Body of pancreas (tissue), 4 donors: ENCODE results near the gene FAM229A. TPM values are rescaled to one million over a fixed set of nuclear protein-coding genes. Genes with fewer than 3 reads are reported as not detected.
A peak's percentile ranks its signal among the peaks of the same experiment; 100 is the strongest.

Source experiments
- ATAC-seq: fragments of 150-250 bp; one replicate; pipeline ENCODE4 v1.9.1; 2016
- DNase-seq, 4 donors: peaks; one replicate each; pipeline ENCODE4 v3.0.0-alpha.2; 2019
- H3K27ac ChIP-seq, 4 donors: fragments of 200-600 bp; sonication (generic); 1 replicate in 3 of 4; 2 replicates in 1 of 4; pipeline versions ENCODE4 v1.5.1 to v1.6.1; 2016 to 2019; ENCODE audit warnings: mild to moderate bottlenecking in 1 of 4, mixed read lengths in 1 of 4, moderate library complexity in 1 of 4
- H3K27me3 ChIP-seq, 2 donors: fragments of 200-600 bp; sonication (generic); one replicate each; pipeline ENCODE4 v1.6.0; 2016; ENCODE audit warnings: mild to moderate bottlenecking in 1 of 2
- H3K36me3 ChIP-seq, 2 donors: fragments of 200-600 bp; sonication (generic); replicated peaks in 1 of 2; 2 replicates each; pipeline ENCODE4 v1.5.1; 2016; ENCODE audit warnings: low read depth in 2 of 2; ENCODE audit not compliant: insufficient read depth in 1 of 2
- H3K4me1 ChIP-seq: fragments of 200-600 bp; sonication (generic); one replicate; pipeline ENCODE4 v1.6.0; 2016
- H3K4me3 ChIP-seq, 2 donors: fragments of 200-600 bp; sonication (generic); 1 replicate in 1 of 2; 2 replicates in 1 of 2; pipeline ENCODE4 v1.5.1; 2016 to 2019
- H3K9me3 ChIP-seq, 3 donors: fragments of 200-600 bp; sonication (generic); 1 replicate in 2 of 3; 2 replicates in 1 of 3; pipeline ENCODE4 v1.5.1; 2016
- POLR2A ChIP-seq, 3 donors: fragments of 450-650 bp; IDR thresholded peaks; one replicate each; pipeline ENCODE4 v1.6.1; 2016; ENCODE audit warnings: antibody characterized with exemption in 3 of 3, mild to moderate bottlenecking in 2 of 3
- WGBS, 2 donors: methylation state at CpG; one replicate each; pipeline ENCODE4 v1.1.5; 2017; 5-methylcytosine and 5-hydroxymethylcytosine counted together
- intact Hi-C: fragments of 100-400 bp; cut with DNase I; formaldehyde crosslinking; loops from one replicate; pipeline ENCODE4 v1.15.1; 2023
- total RNA-seq, 2 donors: library from RNA; depleted of rRNA; stranded (reverse); fragments of >200 nt; gene quantifications; one replicate each; pipeline ENCODE4 v1.1.0, GENCODE V29; 2016
- TF ChIP-seq, protein P1 (sequence below), 7 experiments: fragments of 450-650 bp in 4 of 7; fragments of 200-600 bp in 3 of 7; sonication (generic) in 3 of 7; IDR thresholded peaks; one replicate each; pipeline ENCODE4 v1.5.1; 2016 to 2019; ENCODE audit warnings: antibody characterized with exemption in 7 of 7

FAM229A gene
- total RNA-seq, 2 donors from 2014 or later = 3.6 to 15.6 TPM

DNA sequence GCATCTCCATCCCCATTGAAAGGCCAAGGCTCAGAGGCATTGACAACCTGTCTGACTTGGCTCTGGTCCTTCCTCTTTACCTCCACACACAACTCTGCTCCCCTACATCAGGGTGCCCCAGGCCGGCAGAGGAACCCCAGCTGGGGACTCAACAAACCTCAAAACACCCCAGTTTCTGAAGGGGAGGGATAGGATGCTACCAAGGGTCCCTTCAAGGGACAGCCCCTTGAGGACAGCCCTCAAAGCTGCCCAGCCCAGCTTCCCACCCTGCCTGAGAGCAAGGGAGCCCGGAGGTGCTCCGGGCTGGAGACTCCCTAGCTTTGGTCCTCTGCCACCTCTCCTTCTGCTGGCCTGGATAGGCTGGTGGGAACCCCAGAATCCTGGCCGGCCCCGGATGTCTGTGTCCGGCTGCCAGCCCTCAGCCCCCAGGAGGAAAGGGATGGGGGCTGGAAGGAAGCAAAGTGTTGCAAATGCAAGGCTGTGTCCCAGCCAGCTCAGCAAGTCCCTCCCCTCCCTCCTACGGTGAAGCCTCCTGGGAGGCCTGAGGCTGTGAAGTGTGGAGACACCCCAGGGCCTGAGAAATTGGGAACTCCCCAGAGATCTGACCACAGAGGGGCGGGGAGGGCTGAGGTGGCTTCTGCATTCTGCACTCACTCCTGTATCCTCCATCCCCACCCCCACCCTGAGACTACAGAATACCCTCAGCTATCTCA lies 25.2 kb downstream of the FAM229A start:
- ATAC-seq (no peak), DNase-seq (peak in 1 of 4 donors; percentile 65)
- H3K9me3 ChIP-seq = no peaks in the 10 kb centered on the region
- WGBS, 2 donors = 75 to 97% methylated on average over 6 to 8 of the region's 8 CpGs
- peak overlapping the region in 1 of 4 donors; percentile 1 for H3K27ac ChIP-seq
- H3K4me3 ChIP-seq = no peak overlapping the region
- intact Hi-C loops = no loop called here
- no peaks in the 10 kb centered on the region for H3K27me3 ChIP-seq
- H3K4me1 ChIP-seq = peaks cover 21% of the 10 kb centered on the region
- TF ChIP-seq POLR2A (IDR thresholded peaks at IDR 0.05) = no peak
- TF ChIP-seq, protein P1, sequence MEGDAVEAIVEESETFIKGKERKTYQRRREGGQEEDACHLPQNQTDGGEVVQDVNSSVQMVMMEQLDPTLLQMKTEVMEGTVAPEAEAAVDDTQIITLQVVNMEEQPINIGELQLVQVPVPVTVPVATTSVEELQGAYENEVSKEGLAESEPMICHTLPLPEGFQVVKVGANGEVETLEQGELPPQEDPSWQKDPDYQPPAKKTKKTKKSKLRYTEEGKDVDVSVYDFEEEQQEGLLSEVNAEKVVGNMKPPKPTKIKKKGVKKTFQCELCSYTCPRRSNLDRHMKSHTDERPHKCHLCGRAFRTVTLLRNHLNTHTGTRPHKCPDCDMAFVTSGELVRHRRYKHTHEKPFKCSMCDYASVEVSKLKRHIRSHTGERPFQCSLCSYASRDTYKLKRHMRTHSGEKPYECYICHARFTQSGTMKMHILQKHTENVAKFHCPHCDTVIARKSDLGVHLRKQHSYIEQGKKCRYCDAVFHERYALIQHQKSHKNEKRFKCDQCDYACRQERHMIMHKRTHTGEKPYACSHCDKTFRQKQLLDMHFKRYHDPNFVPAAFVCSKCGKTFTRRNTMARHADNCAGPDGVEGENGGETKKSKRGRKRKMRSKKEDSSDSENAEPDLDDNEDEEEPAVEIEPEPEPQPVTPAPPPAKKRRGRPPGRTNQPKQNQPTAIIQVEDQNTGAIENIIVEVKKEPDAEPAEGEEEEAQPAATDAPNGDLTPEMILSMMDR (IDR thresholded peaks at IDR 0.05) = no peak
- H3K36me3 ChIP-seq = peaks cover 0 to under 1% of the 10 kb centered on the region in 2 donors

DNA sequence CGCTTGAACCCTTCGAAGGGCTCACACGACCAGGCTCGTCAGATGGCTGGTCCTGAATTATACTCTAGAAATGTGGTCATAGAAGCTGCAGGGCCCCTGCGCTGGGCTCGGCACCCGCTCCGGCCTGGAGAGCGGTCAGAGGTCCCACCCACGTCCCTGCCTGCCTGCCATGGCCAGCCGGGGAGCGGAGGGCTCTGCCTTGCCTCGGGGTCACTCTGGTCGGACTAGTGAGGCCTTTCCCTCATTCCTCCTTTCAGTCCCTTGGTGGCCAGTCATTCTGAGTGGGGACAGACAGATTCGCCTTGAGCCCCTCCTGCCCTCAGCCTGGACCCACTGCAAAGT lies 25.7 kb downstream of the FAM229A start:
- TF ChIP-seq, protein P1 (IDR thresholded peaks at IDR 0.05) = no peak
- TF ChIP-seq POLR2A (IDR thresholded peaks at IDR 0.05) = no peak
- 60 to 86% methylated on average over 7 to 14 of the region's 15 CpGs for WGBS, 2 donors
- no peaks in the 10 kb centered on the region for H3K9me3 ChIP-seq
- H3K4me3 ChIP-seq = no peak overlapping the region
- H3K27me3 ChIP-seq = no peaks in the 10 kb centered on the region
- H3K27ac ChIP-seq = peak overlapping the region in 1 of 4 donors; percentile 1
- ATAC-seq = peak; percentile 1
- H3K4me1 ChIP-seq = peaks cover 21% of the 10 kb centered on the region
- peaks cover 4 to 6% of the 10 kb centered on the region in 2 donors for H3K36me3 ChIP-seq
- no peak for DNase-seq
- intact Hi-C loops = no loop called here

DNA sequence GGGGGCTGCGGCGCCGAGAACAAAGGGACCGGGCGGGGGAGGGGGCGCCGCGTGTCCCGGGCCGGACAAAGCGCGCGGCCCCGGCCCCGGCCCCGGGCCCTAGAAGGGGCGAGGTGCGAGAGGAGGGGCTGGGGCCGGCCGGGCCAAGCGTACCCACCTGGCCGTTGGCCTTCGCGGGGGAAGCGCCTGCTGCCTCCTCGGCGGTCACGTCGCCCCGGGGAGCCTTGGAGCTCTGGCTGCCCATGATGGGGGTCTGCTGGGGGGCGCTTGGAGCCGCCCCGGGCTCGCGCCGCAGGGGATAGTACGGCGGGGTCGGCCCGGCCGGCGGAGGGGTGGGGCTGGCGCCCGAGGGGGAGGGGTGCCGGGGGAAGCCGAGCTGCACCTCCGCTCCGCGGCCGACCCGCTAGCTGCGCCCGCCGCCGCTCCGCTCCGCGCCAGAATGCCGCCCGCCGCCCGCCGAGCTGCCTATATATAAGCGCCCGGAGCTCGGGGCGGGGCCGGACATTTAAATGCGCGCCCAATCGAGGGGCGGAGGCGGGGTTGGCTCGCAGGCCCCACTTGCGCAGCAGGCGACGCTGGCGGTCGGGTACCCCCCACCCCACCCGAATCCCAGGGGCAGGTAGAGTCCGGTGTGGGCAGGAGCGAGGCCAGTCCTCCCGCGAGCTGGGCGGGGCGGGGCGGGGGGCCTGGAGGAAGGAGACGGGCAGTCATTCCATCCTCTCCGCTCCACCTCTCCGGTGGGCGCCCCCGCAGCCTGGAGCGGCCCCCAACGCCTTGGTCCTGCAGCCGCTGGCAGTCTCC lies 26.3 kb downstream of the FAM229A start, which contains the start of gene MARCKSL1:
TSS of gene MARCKSL1 (minus strand) at position 444 of the 801 bp plus-strand sequence. CDS start at position 244, 200 bp downstream.
- DNase-seq = peak; percentile 78 to 85 (median 82)
- 3% methylated on average over 59 of the region's 95 CpGs; no CpG with 5 or more reads in 1 of the 2 donors for WGBS, 2 donors
- H3K4me1 ChIP-seq = peaks cover 21% of the 10 kb centered on the region
- H3K36me3 ChIP-seq = peaks cover 5 to 9% of the 10 kb centered on the region in 2 donors
- peak within 1 kb of the TSS; percentile 47 to 61 for H3K4me3 ChIP-seq
- peak; percentile 81 to 90 (median 84) for TF ChIP-seq POLR2A (IDR thresholded peaks at IDR 0.05)
- TF ChIP-seq, protein P1 (IDR thresholded peaks at IDR 0.05) = no peak
- intact Hi-C loops = no loop called here
- H3K27me3 ChIP-seq = no peaks in the 10 kb centered on the region
- peak; percentile 69 for ATAC-seq
- peak within 1 kb of the TSS; percentile 25 to 68 (median 60) for H3K27ac ChIP-seq
- H3K9me3 ChIP-seq = no peaks in the 10 kb centered on the region

DNA sequence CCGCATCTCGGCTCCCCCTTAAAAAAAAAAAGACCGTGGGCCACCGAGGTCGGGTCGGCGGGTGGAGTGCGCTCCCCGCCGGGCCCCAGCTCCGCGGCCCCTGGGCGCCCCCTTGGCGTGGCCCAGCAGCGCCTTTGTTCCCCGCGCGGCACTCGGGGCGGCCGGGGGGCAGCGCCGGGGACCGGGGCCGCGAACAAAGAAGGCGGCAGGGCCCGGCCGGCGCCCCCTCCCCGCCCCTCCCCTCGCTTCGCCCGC lies 26.8 kb downstream of the FAM229A start:
- Histone ChIP-seq H3K4me3 (peak overlapping the region; percentile 47 to 61), H3K27ac (peak overlapping the region; percentile 0 to 68 (median 44)), H3K27me3 (no peaks in the 10 kb centered on the region), H3K36me3 (peaks cover 5 to 9% of the 10 kb centered on the region in 2 donors), H3K9me3 (no peaks in the 10 kb centered on the region), H3K4me1 (peaks cover 21% of the 10 kb centered on the region)
- TF ChIP-seq, protein P1 (IDR thresholded peaks at IDR 0.05) = no peak
- no peak for TF ChIP-seq POLR2A (IDR thresholded peaks at IDR 0.05)
- DNase-seq (no peak), ATAC-seq (peak; percentile 18)
- intact Hi-C loops = no loop called here
- WGBS, 2 donors = 0% methylated on average over 30 of the region's 34 CpGs; no CpG with 5 or more reads in 1 of the 2 donors
